ENCODE measurements around the gene FRAS1.

- TF ChIP-seq GATA3 (IDR thresholded peaks at IDR 0.05; ENCODE audit: low read depth, low read length) (no peak), GATA2 (IDR thresholded peaks at IDR 0.05; ENCODE audit: low read depth, low read length) (no peak)
Observed at GRCh38 chr4:78078101-78078500, 21.0 kb downstream of the FRAS1 start.
